NOMO-1 treated with dmso at 0.1 percent for 144 hours (cell line): ENCODE results near the gene IFNAR2.
"Not testable (repeated sequence)": the region's sequence is repeated elsewhere in the genome, so short reads cannot be mapped to it uniquely, and the experiment has no call there.

ENCODE experiments used
- DNase-seq: peaks from one replicate; lab custom pipeline; 2025; ENCODE audit not compliant: unreplicated experiment; lab: John Stamatoyannopoulos, UW

IFNAR2 gene

GRCh38 chr21:33214056-33214455 is 15.7 kb upstream of the IFNAR2 start:
- DNase-seq, result no peak

GRCh38 chr21:33217138-33217520 is 12.6 kb upstream of the IFNAR2 start:
- no peak for DNase-seq

GRCh38 chr21:33219300-33219699 is 10.4 kb upstream of the IFNAR2 start:
- DNase-seq, result no peak

GRCh38 chr21:33219954-33220353 is 9.8 kb upstream of the IFNAR2 start:
- DNase-seq, result no peak

- DNase-seq, result not testable (repeated sequence)
Observed at GRCh38 chr21:33225376-33225775, 4.4 kb upstream of the IFNAR2 start.

GRCh38 chr21:33228455-33228854 is 1.3 kb upstream of the IFNAR2 start:
- DNase-seq, result no peak

GRCh38 chr21:33229099-33229783 is 497 bp upstream of the IFNAR2 start:
- DNase-seq, result no peak

GRCh38 chr21:33230545-33231324 is 997 bp downstream of the IFNAR2 start:
- peak; percentile 16 for DNase-seq

GRCh38 chr21:33231526-33231925 is 1.8 kb downstream of the IFNAR2 start:
- DNase-seq, result no peak

GRCh38 chr21:33232291-33233034 is 2.7 kb downstream of the IFNAR2 start:
- no peak for DNase-seq

- DNase-seq, result no peak
Observed at GRCh38 chr21:33234635-33235520, 5.1 kb downstream of the IFNAR2 start.

GRCh38 chr21:33236013-33236686 is 6.4 kb downstream of the IFNAR2 start:
- DNase-seq, result no peak

- no peak for DNase-seq
Observed at GRCh38 chr21:33236766-33237165, 7.0 kb downstream of the IFNAR2 start.

GRCh38 chr21:33237486-33237885 is 7.7 kb downstream of the IFNAR2 start:
- no peak for DNase-seq

GRCh38 chr21:33238146-33238545 is 8.4 kb downstream of the IFNAR2 start:
- no peak for DNase-seq

- DNase-seq, result peak; percentile 27
Observed at GRCh38 chr21:33238565-33239255, 9.0 kb downstream of the IFNAR2 start.

GRCh38 chr21:33239559-33240127 is 9.9 kb downstream of the IFNAR2 start:
- not testable (repeated sequence) for DNase-seq

- no peak for DNase-seq
Observed at GRCh38 chr21:33240404-33240803, 10.7 kb downstream of the IFNAR2 start.

- DNase-seq, result no peak
Observed at GRCh38 chr21:33241846-33242245, 12.1 kb downstream of the IFNAR2 start.
